H9 (cell line): ENCODE measurements around the gene VPS35L. TPM values are rescaled to one million over a fixed set of nuclear protein-coding genes. Genes with fewer than 3 reads are reported as not detected.

ENCODE experiments used
- DNase-seq: peaks from one replicate; pipeline ENCODE4 v3.0.0-alpha.2; 2017
- H2AFZ ChIP-seq: one replicate; pipeline ENCODE4 v1.6.1; 2013; ENCODE audit warnings: mild to moderate bottlenecking, low read length, control low read depth, moderate library complexity
- H2AK5ac ChIP-seq: 2 replicates; pipeline ENCODE4 v1.6.1; 2013; ENCODE audit warnings: low read length, control low read depth, mixed read lengths; ENCODE audit not compliant: insufficient read length
- H2BK120ac ChIP-seq: one replicate; pipeline ENCODE4 v1.6.1; 2013; ENCODE audit warnings: low read depth, mild to moderate bottlenecking, low read length, control low read depth, inconsistent platforms; ENCODE audit not compliant: poor library complexity, severe bottlenecking
- H2BK12ac ChIP-seq: 2 replicates; pipeline ENCODE4 v1.6.1; 2013; ENCODE audit warnings: low read length, control low read depth, mixed read lengths, low read depth; ENCODE audit not compliant: insufficient read length
- H2BK15ac ChIP-seq: 2 replicates; pipeline ENCODE4 v1.6.1; 2013; ENCODE audit warnings: low read depth, low read length, control low read depth
- H2BK20ac ChIP-seq: one replicate; pipeline ENCODE4 v1.6.1; 2013; ENCODE audit warnings: low read depth, mild to moderate bottlenecking, low read length, control low read depth, inconsistent platforms; ENCODE audit not compliant: poor library complexity, severe bottlenecking
- H2BK5ac ChIP-seq: 2 replicates; pipeline ENCODE4 v1.6.1; 2013; ENCODE audit warnings: low read length, control low read depth, mixed read lengths; ENCODE audit not compliant: insufficient read length
- H3K14ac ChIP-seq: 2 replicates; pipeline ENCODE4 v1.6.1; 2013; ENCODE audit warnings: low read length, control low read depth; ENCODE audit not compliant: insufficient read depth
- H3K18ac ChIP-seq: 2 replicates; pipeline ENCODE4 v1.6.1; 2013; ENCODE audit warnings: low read depth, mild to moderate bottlenecking, mixed read lengths, low read length, control low read depth; ENCODE audit not compliant: insufficient read length
- H3K23ac ChIP-seq: 2 replicates; pipeline ENCODE4 v1.6.1; 2013; ENCODE audit warnings: low read length, control low read depth, mixed read lengths, low read depth; ENCODE audit not compliant: insufficient read length
- H3K23me2 ChIP-seq: 2 replicates; pipeline ENCODE4 v1.6.1; 2013; ENCODE audit warnings: low read depth, mild to moderate bottlenecking, mixed read lengths, low read length, control low read depth; ENCODE audit not compliant: insufficient read length, poor library complexity, severe bottlenecking
- H3K27ac ChIP-seq: 2 replicates; pipeline ENCODE4 v1.5.1; 2013; ENCODE audit warnings: low read length, control low read depth, mixed read lengths, low read depth; ENCODE audit not compliant: insufficient read length
- H3K27me3 ChIP-seq: 2 replicates; pipeline ENCODE4 v1.6.1; 2013; ENCODE audit warnings: low read length, control low read depth, inconsistent platforms; ENCODE audit not compliant: insufficient read depth
- H3K4ac ChIP-seq: 2 replicates; pipeline ENCODE4 v1.6.1; 2013; ENCODE audit warnings: low read depth, mild to moderate bottlenecking, control low read depth, inconsistent platforms, low read length, moderate library complexity
- H3K4me1 ChIP-seq: 2 replicates; pipeline ENCODE4 v1.6.1; 2013; ENCODE audit warnings: low read length, control low read depth, inconsistent platforms; ENCODE audit not compliant: insufficient read depth
- H3K4me2 ChIP-seq: 2 replicates; pipeline ENCODE4 v1.6.1; 2013; ENCODE audit warnings: low read length, control low read depth, mixed read lengths; ENCODE audit not compliant: insufficient read length, insufficient read depth
- H3K56ac ChIP-seq: 2 replicates; pipeline ENCODE4 v1.6.1; 2013; ENCODE audit warnings: low read depth, mild to moderate bottlenecking, mixed read lengths, low read length, control low read depth; ENCODE audit not compliant: insufficient read length
- H3K79me1 ChIP-seq: 2 replicates; pipeline ENCODE4 v1.6.1; 2013; ENCODE audit warnings: low read depth, mild to moderate bottlenecking, moderate library complexity, low read length, control low read depth, inconsistent platforms; ENCODE audit not compliant: insufficient read depth, poor library complexity, severe bottlenecking
- H3K79me2 ChIP-seq: 2 replicates; pipeline ENCODE4 v1.6.1; 2013; ENCODE audit warnings: low read length, control low read depth, inconsistent platforms; ENCODE audit not compliant: insufficient read depth
- H3K9ac ChIP-seq: 2 replicates; pipeline ENCODE4 v1.6.1; 2013; ENCODE audit warnings: low read length, control low read depth, mixed read lengths; ENCODE audit not compliant: insufficient read length; ENCODE audit errors: extremely low read depth
- H3K9me3 ChIP-seq: one replicate; pipeline ENCODE4 v1.6.1; 2013; ENCODE audit warnings: low read depth, low read length, inconsistent platforms; ENCODE audit not compliant: control insufficient read depth
- H3T11ph ChIP-seq: one replicate; pipeline ENCODE4 v1.6.1; 2013; ENCODE audit warnings: mild to moderate bottlenecking, low read length, control low read depth, inconsistent platforms
- H4K20me1 ChIP-seq: one replicate; pipeline ENCODE4 v1.6.1; 2013; ENCODE audit not compliant: control insufficient read depth, insufficient read length, insufficient read depth
- H4K5ac ChIP-seq: 2 replicates; pipeline ENCODE4 v1.6.1; 2013; ENCODE audit warnings: low read depth, mild to moderate bottlenecking, mixed read lengths, low read length, control low read depth; ENCODE audit not compliant: insufficient read length
- H4K8ac ChIP-seq: replicated peaks from 2 replicates; pipeline ENCODE4 v1.6.1; 2013; ENCODE audit warnings: low read length, control low read depth, mixed read lengths, low read depth; ENCODE audit not compliant: insufficient read length
- H4K91ac ChIP-seq: 2 replicates; pipeline ENCODE4 v1.6.1; 2013; ENCODE audit warnings: low read depth, mild to moderate bottlenecking, moderate library complexity, mixed read lengths, low read length, control low read depth; ENCODE audit not compliant: insufficient read length
- H3K27ac Mint-ChIP-seq, 3 experiments: 2 replicates in 2 of 3; 3 replicates in 1 of 3; pipeline ENCODE4 v1.8.0; 2020 to 2021; ENCODE audit warnings: mixed read lengths in 3 of 3, mild to moderate bottlenecking in 1 of 3, moderate library complexity in 1 of 3
- H3K27me3 Mint-ChIP-seq: 2 replicates; pipeline ENCODE4 v1.8.0; 2021; ENCODE audit warnings: low read depth, mild to moderate bottlenecking, moderate library complexity, mixed read lengths
- H3K36me3 Mint-ChIP-seq, 3 experiments: 2 replicates in 2 of 3; 3 replicates in 1 of 3; pipeline ENCODE4 v1.8.0; 2020 to 2021; ENCODE audit warnings: low read depth in 3 of 3, mixed read lengths in 3 of 3; ENCODE audit not compliant: insufficient read depth in 1 of 3
- H3K4me1 Mint-ChIP-seq, 2 experiments: 2 replicates each; pipeline ENCODE4 v1.8.0; 2020; ENCODE audit warnings: mixed read lengths in 2 of 2
- H3K4me3 Mint-ChIP-seq, 2 experiments: 2 replicates in 1 of 2; 3 replicates in 1 of 2; pipeline ENCODE4 v1.8.0; 2020 to 2021; ENCODE audit warnings: mild to moderate bottlenecking in 2 of 2, mixed read lengths in 2 of 2, moderate library complexity in 1 of 2
- H3K9me3 Mint-ChIP-seq, 2 experiments: 2 replicates in 1 of 2; 3 replicates in 1 of 2; pipeline ENCODE4 v1.8.0; 2020; ENCODE audit warnings: mild to moderate bottlenecking in 2 of 2, mixed read lengths in 2 of 2, moderate library complexity in 1 of 2
- CTCF ChIP-seq: fragments of 200-600 bp; sonication (generic); conservative IDR thresholded peaks from 3 replicates; pipeline ENCODE4 v1.8.0; 2021; ENCODE audit warnings: antibody characterized with exemption, mild to moderate bottlenecking
- WGBS: extraction: QIAGEN DNeasy Blood & Tissue Kit; methylation state at CpG from one replicate; pipeline ENCODE4 v1.1.7; 2013; ENCODE audit warnings: missing lambda C conversion rate, low lambda C conversion rate, mixed read lengths; ENCODE audit not compliant: insufficient read length; ENCODE audit errors: extremely low coverage; 5-methylcytosine and 5-hydroxymethylcytosine counted together
- total RNA-seq: library from RNA; stranded (reverse); gene quantifications from 2 replicates; pipeline ENCODE4 v1.2.1, GENCODE V29; 2021

Gene VPS35L
- total RNA-seq, 1 experiment from 2014 or later, result 58.4 TPM

- H3K36me3 Mint-ChIP-seq, result peaks cover 0 to 23% (median 9%) of the 10 kb centered on the region in 3 experiments; a peak in 5 of 7 replicates
- no peaks in the 10 kb centered on the region for H3K27me3 Mint-ChIP-seq
These were observed 89.4 kb downstream of the VPS35L start for GRCh38 chr16:19644877-19645276.

More at GRCh38 chr16:19644877-19645276, 89.4 kb downstream of the VPS35L start:
- Histone ChIP-seq H3K4me1 (no peaks in the 10 kb centered on the region), H3K27ac (no peak overlapping the region), H3K79me2 (no peaks in the 10 kb centered on the region), H2AFZ (no peak overlapping the region), H3K56ac (no peak overlapping the region), H3K9ac (no peak overlapping the region), H2AK5ac (no peak overlapping the region), H3K4ac (no peak overlapping the region), H2BK20ac (no peak overlapping the region), H4K8ac (no peak overlapping the region), H4K20me1 (no peaks in the 10 kb centered on the region), H3K27me3 (no peaks in the 10 kb centered on the region), H2BK5ac (no peak overlapping the region), H3K79me1 (no peaks in the 10 kb centered on the region), H4K91ac (no peak overlapping the region), H2BK15ac (no peak overlapping the region), H2BK120ac (no peak overlapping the region), H4K5ac (no peak overlapping the region), H3K23me2 (no peaks in the 10 kb centered on the region), H3K18ac (no peak overlapping the region), H3K9me3 (no peaks in the 10 kb centered on the region), H3K14ac (no peak overlapping the region), H3K4me2 (no peak overlapping the region), H3T11ph (no peak overlapping the region), H3K23ac (no peak overlapping the region), H2BK12ac (no peak overlapping the region)
- TF ChIP-seq CTCF, result no peak
- Mint-ChIP-seq H3K4me1 (peaks cover 0 to 10% of the 10 kb centered on the region in 2 experiments; a peak in 1 of 4 replicates), H3K4me3 (no peak overlapping the region), H3K9me3 (no peaks in the 10 kb centered on the region), H3K27ac (0 out of 7 replicates have a peak overlapping the region, but pooled peaks of 1 of the 3 experiments have one; percentile 13)
- DNase-seq, result no peak
- no CpG with 5 or more reads among the region's 4 CpGs for WGBS
